Measurements from ENCODE around the gene FGF8. TPM values are rescaled to one million over a fixed set of nuclear protein-coding genes. Genes with fewer than 3 reads are reported as not detected.

The FGF8 gene
- polyA plus RNA-seq, 1 experiment = not detected

DNA sequence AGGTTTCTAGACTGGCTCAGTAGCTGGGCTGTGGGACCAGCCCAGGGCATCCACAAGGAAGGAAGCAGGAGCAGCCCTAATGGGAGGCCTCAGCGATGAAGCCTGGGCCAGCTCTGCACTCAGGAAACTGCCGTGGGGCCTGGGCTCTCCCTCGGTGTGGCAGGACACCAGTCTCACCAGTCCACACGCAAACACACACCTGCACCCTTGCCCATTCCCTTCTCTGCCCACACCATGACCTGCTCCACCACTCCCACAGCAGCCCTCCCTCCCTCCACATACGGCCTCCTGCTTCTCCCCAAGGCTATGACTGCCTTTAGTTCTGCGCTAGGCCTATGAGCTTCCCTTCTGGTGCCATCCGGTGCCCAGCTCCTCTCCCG lies 7.1 kb downstream of the FGF8 start:
- Histone ChIP-seq H3K27me3 (ENCODE audit: control insufficient read depth, insufficient read depth, low read length) (peaks cover 49% of the 10 kb centered on the region), H3K4me3 (ENCODE audit: low read depth, low read length) (no peak overlapping the region), H3K36me3 (ENCODE audit: control insufficient read depth, insufficient read depth, low read length) (no peaks in the 10 kb centered on the region)
- DNase-seq (ENCODE audit: low read depth) = no peak
- ChIA-PET POLR2A (interaction anchor here (0.6 kb wide), 1 partner anchor 190 kb away, joined by 3 read pairs; no protein-coding TSS in a partner anchor), CTCF (interaction anchor here (0.9 to 3.6 kb wide), 4 partner anchors 12 to 555 kb away, joined by 3 to 11 read pairs (median 4); no protein-coding TSS in a partner anchor)
- no peak for TF ChIP-seq CTCF (IDR thresholded peaks at IDR 0.05; ENCODE audit: insufficient read depth, low read depth, low read length)

DNA sequence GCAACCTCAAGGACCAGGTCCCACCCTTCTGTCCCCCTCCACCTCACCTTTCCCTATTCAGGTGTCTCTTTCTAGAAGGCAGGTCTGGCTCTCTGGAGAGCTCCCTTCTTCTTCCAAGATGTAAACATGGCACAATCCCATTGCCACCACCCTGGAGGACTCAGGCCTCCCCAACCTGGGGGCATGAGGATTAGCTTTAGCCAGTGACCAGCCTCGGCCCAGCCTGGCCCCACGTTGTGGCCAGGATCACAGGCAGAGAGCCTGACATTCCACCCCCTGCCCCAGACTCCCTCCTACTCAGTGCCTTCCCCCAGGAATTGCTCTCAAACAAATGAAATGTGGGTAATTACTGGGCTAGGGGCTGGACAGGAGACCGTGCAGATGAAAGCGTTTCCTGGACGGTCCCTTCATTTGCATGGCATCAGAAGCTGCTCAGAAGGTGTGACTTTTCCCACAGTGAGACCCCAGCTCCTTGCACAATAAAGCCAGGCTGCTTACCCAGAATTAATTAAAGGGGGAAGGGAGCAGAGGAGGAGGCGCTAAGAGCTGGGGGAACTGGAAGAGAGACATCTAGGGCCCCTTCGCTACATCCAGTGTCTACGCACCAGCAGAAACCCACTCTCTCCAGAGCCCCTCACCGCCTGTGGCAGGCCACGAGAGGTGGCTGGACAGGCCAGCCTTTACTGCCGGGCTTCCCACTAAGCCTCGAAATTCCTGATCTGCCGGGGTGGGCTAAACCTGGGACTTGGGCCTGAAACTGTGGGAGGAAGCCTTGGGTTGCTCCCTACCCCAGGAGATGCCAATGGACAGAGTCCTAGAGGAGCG lies 7.7 kb downstream of the FGF8 start:
- ChIA-PET CTCF (interaction anchor here (0.9 to 3.6 kb wide), 4 partner anchors 13 to 554 kb away, joined by 3 to 11 read pairs (median 4); no protein-coding TSS in a partner anchor), POLR2A (interaction anchor here (0.6 kb wide), 1 partner anchor 191 kb away, joined by 3 read pairs; no protein-coding TSS in a partner anchor)
- Histone ChIP-seq H3K27me3 (ENCODE audit: control insufficient read depth, insufficient read depth, low read length) (peaks cover 49% of the 10 kb centered on the region), H3K36me3 (ENCODE audit: control insufficient read depth, insufficient read depth, low read length) (no peaks in the 10 kb centered on the region), H3K4me3 (ENCODE audit: low read depth, low read length) (no peak overlapping the region)
- DNase-seq (ENCODE audit: low read depth) = no peak
- TF ChIP-seq CTCF (IDR thresholded peaks at IDR 0.05; ENCODE audit: insufficient read depth, low read depth, low read length) = no peak

GRCh38 chr10:101767600-101767945 lies 8.3 kb downstream of the FGF8 start:
- Histone ChIP-seq H3K36me3 (ENCODE audit: control insufficient read depth, insufficient read depth, low read length) (no peaks in the 10 kb centered on the region), H3K27me3 (ENCODE audit: control insufficient read depth, insufficient read depth, low read length) (peaks cover 47% of the 10 kb centered on the region), H3K4me3 (ENCODE audit: low read depth, low read length) (no peak overlapping the region)
- TF ChIP-seq CTCF (IDR thresholded peaks at IDR 0.05; ENCODE audit: insufficient read depth, low read depth, low read length) = no peak
- POLR2A ChIA-PET = no interaction called here
- CTCF ChIA-PET = interaction anchor here (1.4 to 3.6 kb wide), 2 partner anchors 13 to 554 kb away, joined by 4 to 11 read pairs; no protein-coding TSS in a partner anchor
- no peak for DNase-seq (ENCODE audit: low read depth)

- Histone ChIP-seq H3K4me3 (ENCODE audit: low read depth, low read length) (no peak overlapping the region), H3K36me3 (ENCODE audit: control insufficient read depth, insufficient read depth, low read length) (no peaks in the 10 kb centered on the region), H3K27me3 (ENCODE audit: control insufficient read depth, insufficient read depth, low read length) (peaks cover 41% of the 10 kb centered on the region)
- POLR2A ChIA-PET = no interaction called here
- CTCF ChIA-PET = interaction anchor here (1.4 to 3.6 kb wide), 2 partner anchors 14 to 553 kb away, joined by 4 to 11 read pairs; no protein-coding TSS in a partner anchor
- TF ChIP-seq CTCF (IDR thresholded peaks at IDR 0.05; ENCODE audit: insufficient read depth, low read depth, low read length) = no peak
- no peak for DNase-seq (ENCODE audit: low read depth)
Observed at GRCh38 chr10:101766753-101767599, 8.9 kb downstream of the FGF8 start.

GRCh38 chr10:101766306-101766705 lies 9.6 kb downstream of the FGF8 start:
- no peak for DNase-seq (ENCODE audit: low read depth)
- TF ChIP-seq CTCF (IDR thresholded peaks at IDR 0.05; ENCODE audit: insufficient read depth, low read depth, low read length) = no peak
- POLR2A ChIA-PET = no interaction called here
- CTCF ChIA-PET = no interaction called here
- H3K27me3 ChIP-seq (ENCODE audit: control insufficient read depth, insufficient read depth, low read length) = peaks cover 38% of the 10 kb centered on the region
- H3K36me3 ChIP-seq (ENCODE audit: control insufficient read depth, insufficient read depth, low read length) = no peaks in the 10 kb centered on the region
- H3K4me3 ChIP-seq (ENCODE audit: low read depth, low read length) = no peak overlapping the region

Measured in BJ (cell line).